Measurements from ENCODE around the gene MYH16.

DNA sequence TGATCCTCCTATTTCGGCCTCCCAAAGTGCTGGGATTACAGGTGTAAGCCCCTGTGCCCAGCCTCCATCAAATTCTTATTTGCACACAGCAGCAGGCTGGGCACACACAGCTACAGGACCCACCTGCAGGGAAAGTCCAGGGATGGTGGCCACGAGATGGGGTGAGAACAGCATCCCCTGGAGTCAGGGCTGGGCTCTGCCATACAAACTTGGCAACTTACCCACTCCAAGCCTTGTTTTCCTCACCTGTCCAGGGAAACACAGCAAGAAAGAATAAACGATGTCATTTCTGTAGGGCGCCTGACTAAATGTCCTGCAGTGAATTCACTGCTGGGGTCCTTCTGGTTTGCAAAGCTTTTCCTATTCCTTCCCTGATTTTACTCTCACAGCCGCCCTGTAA lies 5.5 kb downstream of the MYH16 start:
- TF ChIP-seq EZH2phosphoT487 (IDR thresholded peaks at IDR 0.05; ENCODE audit: insufficient read depth, low read depth): no peak
- TF ChIP-seq EZH2 (IDR thresholded peaks at IDR 0.05; ENCODE audit: insufficient read depth, poor library complexity, severe bottlenecking): no peak

Measured in GM23248 (cell line).